SJSA1 (cell line): ENCODE data around the gene P2RX6. TPM values are rescaled to one million over a fixed set of nuclear protein-coding genes. Genes with fewer than 3 reads are reported as not detected.

Experiments used
- DNase-seq, 2 experiments: peaks; one replicate each; pipeline ENCODE4 v3.0.0-alpha.2; 2015 to 2020; ENCODE audit warnings: low spot score in 2 of 2, low read depth in 1 of 2
- H3K27ac ChIP-seq: fragments of 250-450 bp; sonication (Bioruptor Pico); 2 replicates; pipeline ENCODE4 v1.5.1; 2020; ENCODE audit warnings: mild to moderate bottlenecking, moderate library complexity
- H3K27me3 ChIP-seq: fragments of 250-450 bp; sonication (Bioruptor Pico); replicated peaks from 2 replicates; pipeline ENCODE4 v1.5.1; 2020; ENCODE audit warnings: mild to moderate bottlenecking, moderate library complexity
- H3K36me3 ChIP-seq: fragments of 250-450 bp; sonication (Bioruptor Pico); 2 replicates; pipeline ENCODE4 v1.5.1; 2020; ENCODE audit warnings: mild to moderate bottlenecking
- H3K4me1 ChIP-seq: fragments of 250-450 bp; sonication (Bioruptor Pico); replicated peaks from 2 replicates; pipeline ENCODE4 v1.6.1; 2021; ENCODE audit warnings: mild to moderate bottlenecking
- H3K4me3 ChIP-seq: fragments of 250-450 bp; sonication (Bioruptor Pico); 2 replicates; pipeline ENCODE4 v1.5.1; 2020; ENCODE audit warnings: mild to moderate bottlenecking
- H3K9me3 ChIP-seq: fragments of 250-450 bp; sonication (Bioruptor Pico); replicated peaks from 2 replicates; pipeline ENCODE4 v1.5.1; 2020; ENCODE audit warnings: mild to moderate bottlenecking
- total RNA-seq: library from RNA; depleted of rRNA; stranded (reverse); fragments of >200 nt; shearing (Covaris generic); gene quantifications from 2 replicates; pipeline ENCODE4 v1.2.3, GENCODE V29; 2014; rRNA removed

Gene P2RX6
- total RNA-seq, 1 experiment from 2014 or later: 0.05 TPM

GRCh38 chr22:21076912-21077625 is 62.1 kb downstream of the P2RX6 start:
- H3K36me3 ChIP-seq: no peaks in the 10 kb centered on the region
- no peaks in the 10 kb centered on the region; the same call in 1 of the 2 replicates for H3K4me1 ChIP-seq
- H3K4me3 ChIP-seq: no peak overlapping the region
- no peak for DNase-seq
- no peak overlapping the region for H3K27ac ChIP-seq
- H3K27me3 ChIP-seq: no peaks in the 10 kb centered on the region
- H3K9me3 ChIP-seq: no peaks in the 10 kb centered on the region

Other genes with a start within 250 kb of the P2RX6 start
- not detected in 2 replicates for gene SERPIND1, start 241.1 kb upstream of the P2RX6 start, total RNA-seq
- gene PI4KA, start 156.4 kb upstream of the P2RX6 start, total RNA-seq: 24.9 and 29.6 TPM in 2 replicates
- 10.4 and 17.2 TPM in 2 replicates for gene SNAP29, start 156.2 kb upstream of the P2RX6 start, total RNA-seq
- 49.0 and 53.9 TPM in 2 replicates for gene CRKL, start 97.8 kb upstream of the P2RX6 start, total RNA-seq
- not detected in 2 replicates for gene AIFM3, start 47.9 kb upstream of the P2RX6 start, total RNA-seq
- 15.9 and 21.9 TPM in 2 replicates for gene LZTR1, start 32.9 kb upstream of the P2RX6 start, total RNA-seq
- gene THAP7, start 13.0 kb upstream of the P2RX6 start, total RNA-seq: 49.0 and 51.1 TPM in 2 replicates
- not detected in 2 replicates for gene SLC7A4, start 17.4 kb downstream of the P2RX6 start, total RNA-seq
- not detected in 2 replicates for gene LRRC74B, start 30.8 kb downstream of the P2RX6 start, total RNA-seq